ENCODE data around the gene DGCR8.

Gene DGCR8

DNA sequence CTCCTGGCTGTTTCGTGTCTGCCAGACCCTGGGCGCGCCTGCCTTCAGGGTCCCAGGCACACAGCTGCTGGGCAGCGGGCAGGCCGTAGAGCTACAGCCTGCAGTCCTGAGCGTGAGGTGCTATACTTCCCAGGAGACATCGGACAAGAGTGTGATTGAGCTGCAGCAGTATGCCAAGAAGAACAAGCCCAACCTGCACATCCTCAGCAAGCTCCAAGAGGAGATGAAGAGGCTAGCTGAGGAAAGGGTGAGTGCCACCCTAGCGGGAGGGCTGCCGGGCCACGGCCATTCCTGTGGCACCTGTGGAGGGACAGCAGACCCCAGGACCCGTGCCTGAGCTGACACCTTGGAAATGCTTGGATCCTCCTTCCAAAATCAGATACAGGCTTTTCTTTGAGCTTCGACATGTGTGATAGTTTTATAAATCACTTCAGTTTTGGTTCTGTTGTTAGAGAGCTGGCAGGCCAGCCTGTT, 28.8 kb downstream of the DGCR8 start:
- no peaks in the 10 kb centered on the region for H3K9me3 ChIP-seq (ENCODE audit: insufficient read depth, low read length)
- H4K20me1 ChIP-seq (ENCODE audit: low read depth, low read length), result no peaks in the 10 kb centered on the region
- no peak overlapping the region for H3K9ac ChIP-seq (ENCODE audit: low read length)
- no peak overlapping the region for H3K4me2 ChIP-seq (ENCODE audit: low read depth, low read length, poor library complexity, severe bottlenecking)
- no peak overlapping the region for H3K4me3 ChIP-seq (ENCODE audit: insufficient read depth, low read length, poor library complexity, severe bottlenecking)
- no peak overlapping the region for H2AFZ ChIP-seq (ENCODE audit: low read depth, low read length, severe bottlenecking)
- no peaks in the 10 kb centered on the region for H3K27me3 ChIP-seq (ENCODE audit: low read length)
- H3K27ac ChIP-seq (ENCODE audit: low read depth, low read length), result no peak overlapping the region
- H3K9me2 ChIP-seq (replicated peaks; ENCODE audit: insufficient read depth, low read length), result no peaks in the 10 kb centered on the region
- no peaks in the 10 kb centered on the region for H3K79me2 ChIP-seq (ENCODE audit: insufficient read depth, low read length)
- TF ChIP-seq, protein P1, sequence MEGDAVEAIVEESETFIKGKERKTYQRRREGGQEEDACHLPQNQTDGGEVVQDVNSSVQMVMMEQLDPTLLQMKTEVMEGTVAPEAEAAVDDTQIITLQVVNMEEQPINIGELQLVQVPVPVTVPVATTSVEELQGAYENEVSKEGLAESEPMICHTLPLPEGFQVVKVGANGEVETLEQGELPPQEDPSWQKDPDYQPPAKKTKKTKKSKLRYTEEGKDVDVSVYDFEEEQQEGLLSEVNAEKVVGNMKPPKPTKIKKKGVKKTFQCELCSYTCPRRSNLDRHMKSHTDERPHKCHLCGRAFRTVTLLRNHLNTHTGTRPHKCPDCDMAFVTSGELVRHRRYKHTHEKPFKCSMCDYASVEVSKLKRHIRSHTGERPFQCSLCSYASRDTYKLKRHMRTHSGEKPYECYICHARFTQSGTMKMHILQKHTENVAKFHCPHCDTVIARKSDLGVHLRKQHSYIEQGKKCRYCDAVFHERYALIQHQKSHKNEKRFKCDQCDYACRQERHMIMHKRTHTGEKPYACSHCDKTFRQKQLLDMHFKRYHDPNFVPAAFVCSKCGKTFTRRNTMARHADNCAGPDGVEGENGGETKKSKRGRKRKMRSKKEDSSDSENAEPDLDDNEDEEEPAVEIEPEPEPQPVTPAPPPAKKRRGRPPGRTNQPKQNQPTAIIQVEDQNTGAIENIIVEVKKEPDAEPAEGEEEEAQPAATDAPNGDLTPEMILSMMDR (IDR thresholded peaks at IDR 0.05; ENCODE audit: insufficient read depth, low read length, poor library complexity, severe bottlenecking), result no peak
- TF ChIP-seq EZH2phosphoT487 (conservative IDR thresholded peaks at IDR 0.05; ENCODE audit: low read length), result no peak
- no peaks in the 10 kb centered on the region for H3K36me3 ChIP-seq (ENCODE audit: low read length)
- peaks cover 15% of the 10 kb centered on the region for H3F3A ChIP-seq (ENCODE audit: insufficient read depth)

DNA sequence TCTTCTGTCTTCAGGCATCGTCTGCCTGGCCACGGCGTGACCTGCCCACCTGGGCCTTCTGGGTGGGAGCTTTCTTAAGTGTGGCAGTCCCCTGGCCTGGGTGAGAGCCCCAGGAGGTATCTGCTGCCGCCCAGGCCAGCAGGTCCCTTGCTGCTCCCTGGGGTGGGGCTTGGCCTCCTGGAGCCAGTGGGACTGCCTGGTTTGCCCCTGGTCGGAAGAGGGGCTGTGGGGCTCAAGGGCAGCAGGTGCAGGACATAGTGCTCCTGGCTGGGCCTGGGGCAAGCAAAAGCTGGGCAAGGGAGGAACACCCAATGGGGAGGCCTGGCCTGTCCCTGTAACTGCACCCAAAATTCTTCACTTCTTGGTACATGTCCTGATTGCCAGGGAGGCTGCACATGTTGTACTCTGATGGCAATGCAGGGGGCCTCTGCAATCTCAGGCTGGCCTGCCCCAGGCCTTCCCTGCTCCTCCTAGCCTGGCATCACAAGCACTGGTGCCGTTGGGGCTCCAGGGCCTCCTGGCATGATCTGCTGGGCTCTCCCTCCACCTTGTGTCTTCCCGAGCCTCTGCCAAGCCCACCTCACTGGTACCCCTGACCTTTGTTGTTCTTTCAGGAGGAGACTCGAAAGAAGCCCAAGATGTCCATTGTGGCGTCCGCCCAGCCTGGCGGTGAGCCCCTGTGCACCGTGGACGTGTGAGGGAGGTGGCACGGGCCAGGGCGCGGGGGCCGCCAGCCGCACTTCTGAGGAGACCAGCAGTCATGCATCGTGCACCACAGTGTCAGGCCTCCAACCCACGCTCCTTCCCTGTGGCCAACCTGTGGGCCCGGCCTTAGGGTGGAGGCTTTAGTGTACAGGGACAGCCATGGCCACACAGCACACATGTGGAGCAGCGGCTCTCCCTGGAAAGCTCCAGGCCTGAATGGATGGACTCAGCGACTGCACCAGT, 29.6 kb downstream of the DGCR8 start:
- H3K4me3 ChIP-seq (ENCODE audit: insufficient read depth, low read length, poor library complexity, severe bottlenecking), result no peak overlapping the region
- no peaks in the 10 kb centered on the region for H3K36me3 ChIP-seq (ENCODE audit: low read length)

DNA sequence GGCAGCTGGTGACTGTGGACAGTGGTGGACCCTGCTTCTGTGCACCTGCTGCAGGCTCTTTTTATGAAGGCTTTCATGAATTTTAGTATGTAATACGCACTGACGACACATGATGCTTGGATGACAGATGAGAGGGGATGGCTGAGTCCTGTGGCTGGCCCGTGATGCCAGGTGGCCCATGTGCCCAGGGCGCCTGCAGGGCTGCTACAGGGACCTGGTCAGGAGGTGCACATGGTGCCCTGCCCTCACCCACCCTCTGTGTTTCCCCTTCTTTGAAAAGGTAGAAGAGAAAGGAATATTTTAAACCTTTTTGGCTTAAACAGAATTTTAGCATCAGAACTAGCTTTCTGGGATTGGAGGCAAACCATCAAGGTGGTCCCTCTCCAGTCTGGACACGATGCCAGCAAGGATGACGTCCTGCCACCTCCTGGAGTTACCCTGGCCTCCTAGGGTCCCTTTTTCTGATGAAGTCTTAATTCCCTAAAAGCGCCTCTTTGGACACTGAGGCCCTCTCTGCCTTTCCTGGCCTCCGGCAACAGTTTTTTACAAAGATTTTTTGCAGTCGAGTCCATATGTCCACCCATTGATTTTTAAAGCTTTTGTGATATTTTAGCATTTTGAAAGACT, 30.4 kb downstream of the DGCR8 start:
- Histone ChIP-seq H3K79me2 (ENCODE audit: insufficient read depth, low read length) (no peaks in the 10 kb centered on the region), H3K27ac (ENCODE audit: low read depth, low read length) (peak overlapping the region; percentile 21; the same call in 1 of the 2 replicates), H3K4me2 (ENCODE audit: low read depth, low read length, poor library complexity, severe bottlenecking) (no peak overlapping the region), H3K27me3 (ENCODE audit: low read length) (no peaks in the 10 kb centered on the region), H3K9ac (ENCODE audit: low read length) (no peak overlapping the region), H4K20me1 (ENCODE audit: low read depth, low read length) (no peaks in the 10 kb centered on the region), H3K36me3 (ENCODE audit: low read length) (no peaks in the 10 kb centered on the region), H3K4me3 (ENCODE audit: insufficient read depth, low read length, poor library complexity, severe bottlenecking) (no peak overlapping the region), H3K9me2 (replicated peaks; ENCODE audit: insufficient read depth, low read length) (no peaks in the 10 kb centered on the region), H3K9me3 (ENCODE audit: insufficient read depth, low read length) (no peaks in the 10 kb centered on the region), H2AFZ (ENCODE audit: low read depth, low read length, severe bottlenecking) (no peak overlapping the region), H3F3A (ENCODE audit: insufficient read depth) (peaks cover 15% of the 10 kb centered on the region)
- no peak for TF ChIP-seq EZH2phosphoT487 (conservative IDR thresholded peaks at IDR 0.05; ENCODE audit: low read length)
- TF ChIP-seq, protein P1 (IDR thresholded peaks at IDR 0.05; ENCODE audit: insufficient read depth, low read length, poor library complexity, severe bottlenecking), result no peak

More for the DNA sequence above, 29.6 kb downstream of the DGCR8 start:
- Histone ChIP-seq H3F3A (ENCODE audit: insufficient read depth) (peaks cover 15% of the 10 kb centered on the region), H3K27me3 (ENCODE audit: low read length) (no peaks in the 10 kb centered on the region), H3K4me2 (ENCODE audit: low read depth, low read length, poor library complexity, severe bottlenecking) (no peak overlapping the region), H2AFZ (ENCODE audit: low read depth, low read length, severe bottlenecking) (no peak overlapping the region), H3K9me2 (replicated peaks; ENCODE audit: insufficient read depth, low read length) (no peaks in the 10 kb centered on the region), H3K79me2 (ENCODE audit: insufficient read depth, low read length) (no peaks in the 10 kb centered on the region), H4K20me1 (ENCODE audit: low read depth, low read length) (no peaks in the 10 kb centered on the region), H3K9me3 (ENCODE audit: insufficient read depth, low read length) (no peaks in the 10 kb centered on the region), H3K9ac (ENCODE audit: low read length) (no peak overlapping the region), H3K27ac (ENCODE audit: low read depth, low read length) (no peak overlapping the region)
- TF ChIP-seq, protein P1 (IDR thresholded peaks at IDR 0.05; ENCODE audit: insufficient read depth, low read length, poor library complexity, severe bottlenecking), result no peak
- no peak for TF ChIP-seq EZH2phosphoT487 (conservative IDR thresholded peaks at IDR 0.05; ENCODE audit: low read length)

All from SU-DHL-6 (cell line).